A549 (cell line): Measurements from ENCODE around the gene RRP9. TPM values are rescaled to one million over a fixed set of nuclear protein-coding genes. Genes with fewer than 3 reads are reported as not detected.

ENCODE experiments used
- ATAC-seq, 2 experiments: fragments of 200-7000 bp in 1 of 2; fragments of >200 bp in 1 of 2; cut with Nextera tagmentation in 1 of 2; cut with Tn5 transposase in 1 of 2; 3 replicates each; pipeline versions ENCODE4 v1.8.0 to v1.9.1; 2018 to 2020; ENCODE audit warnings: mild to moderate bottlenecking in 1 of 2, moderate library complexity in 1 of 2
- CTCF ChIA-PET: fragments of 300-600 bp; sonication (Branson Sonifier 250); formaldehyde crosslinking; extraction: SDS; loops from one replicate; lab custom pipeline; 2021; ENCODE audit warnings: antibody characterized with exemption, inconsistent platforms; lab: Yijun Ruan, JAX
- POLR2A ChIA-PET: fragments of 350-600 bp; formaldehyde crosslinking; extraction: SDS; loops from one replicate; lab custom pipeline; 2021; ENCODE audit warnings: antibody characterized with exemption, inconsistent platforms; lab: Yijun Ruan, JAX
- DNase-seq, 2 experiments: peaks; one replicate each; pipeline versions ENCODE4 v3.0.0 to v3.0.0-alpha.2; 2011 to 2016; ENCODE audit warnings: low read depth in 1 of 2, low spot score in 1 of 2
- FAIRE-seq: peaks from 2 replicates; lab custom pipeline; 2011; peaks lifted over from hg19 to GRCh38; lab: Jason Lieb, UNC
- H3K27ac ChIP-seq, 2 experiments: fragments of >200 bp; sonication (Bioruptor Twin); formaldehyde crosslinking; 3 replicates each; pipeline ENCODE4 v1.5.1; 2016 to 2017
- H3K4me1 ChIP-seq: fragments of >200 bp; sonication (Bioruptor Twin); formaldehyde crosslinking; 3 replicates; pipeline ENCODE4 v1.6.1; 2016
- H3K4me2 ChIP-seq: fragments of >200 bp; sonication (Bioruptor Twin); formaldehyde crosslinking; 3 replicates; pipeline ENCODE4 v1.6.1; 2016
- H3K4me3 ChIP-seq: fragments of >200 bp; sonication (Bioruptor Twin); formaldehyde crosslinking; 3 replicates; pipeline ENCODE4 v1.5.1; 2016
- H3K9me3 ChIP-seq: fragments of >200 bp; sonication (Bioruptor Twin); formaldehyde crosslinking; 3 replicates; pipeline ENCODE4 v1.6.1; 2016
- BHLHE40 ChIP-seq: IDR thresholded peaks from 2 replicates; pipeline ENCODE4 v1.6.1; 2012; ENCODE audit warnings: low read depth, low read length, inconsistent platforms
- CBX2 ChIP-seq: fragments of 200-600 bp; sonication (generic); IDR thresholded peaks from 2 replicates; pipeline ENCODE4 v1.6.1; 2016; ENCODE audit warnings: low read depth, mild to moderate bottlenecking, borderline replicate concordance
- CHD4 ChIP-seq: fragments of 200-600 bp; sonication (generic); IDR thresholded peaks from 2 replicates; pipeline ENCODE4 v1.6.1; 2016; ENCODE audit warnings: antibody characterized with exemption, mild to moderate bottlenecking, borderline replicate concordance
- CTCF ChIP-seq: fragments of >200 bp; sonication (Bioruptor Twin); formaldehyde crosslinking; IDR thresholded peaks from 3 replicates; pipeline ENCODE4 v1.5.1; 2016
- ELK1 ChIP-seq: fragments of 150-350 bp; IDR thresholded peaks from 2 replicates; pipeline ENCODE4 v1.6.1; 2014; ENCODE audit warnings: low read depth, mild to moderate bottlenecking, low read length
- FOSL2 ChIP-seq, 2 experiments: fragments of 450-650 bp in 1 of 2; fragments of >200 bp in 1 of 2; sonication (Bioruptor Twin) in 1 of 2; formaldehyde crosslinking; IDR thresholded peaks; 2 replicates each; pipeline versions ENCODE4 v1.5.0 to v1.6.1; 2016 to 2020; ENCODE audit warnings: mild to moderate bottlenecking in 1 of 2, moderate library complexity in 1 of 2
- GATA3 ChIP-seq: IDR thresholded peaks from 2 replicates; pipeline ENCODE4 v1.6.1; 2012; ENCODE audit warnings: borderline replicate concordance
- HEYL ChIP-seq: fragments of 250-450 bp; sonication (Bioruptor Pico); IDR thresholded peaks from 2 replicates; pipeline ENCODE4 v1.8.0; 2021; ENCODE audit warnings: mild to moderate bottlenecking, moderate library complexity
- HOXA7 ChIP-seq: fragments of 250-450 bp; sonication (Bioruptor Pico); IDR thresholded peaks from 2 replicates; pipeline ENCODE4 v1.5.0; 2020; ENCODE audit warnings: mild to moderate bottlenecking, moderate library complexity
- HOXB5 ChIP-seq: fragments of 250-450 bp; sonication (Bioruptor Pico); IDR thresholded peaks from 2 replicates; pipeline ENCODE4 v1.5.0; 2020; ENCODE audit warnings: mild to moderate bottlenecking, moderate library complexity
- JUN ChIP-seq, 2 experiments: fragments of >200 bp; sonication (Bioruptor Twin); formaldehyde crosslinking; IDR thresholded peaks; 2 replicates in 1 of 2; 3 replicates in 1 of 2; pipeline ENCODE4 v1.6.1; 2016 to 2017
- MYC ChIP-seq: IDR thresholded peaks from 2 replicates; pipeline ENCODE4 v1.6.1; 2012; ENCODE audit warnings: mild to moderate bottlenecking, inconsistent platforms, low read length, improper control_type of control experiment, borderline replicate concordance
- NPAS2 ChIP-seq: fragments of 250-450 bp; sonication (Bioruptor Pico); IDR thresholded peaks from 2 replicates; pipeline ENCODE4 v1.8.0; 2022; ENCODE audit warnings: mild to moderate bottlenecking, moderate library complexity, borderline replicate concordance
- POLR2A ChIP-seq: IDR thresholded peaks from 2 replicates; pipeline ENCODE4 v1.6.1; 2012; ENCODE audit warnings: mild to moderate bottlenecking, low read length
- RAD21 ChIP-seq, 2 experiments: fragments of >200 bp in 1 of 2; sonication (Bioruptor Twin) in 1 of 2; formaldehyde crosslinking in 1 of 2; IDR thresholded peaks in 1 of 2; conservative IDR thresholded peaks in 1 of 2; 2 replicates in 1 of 2; 3 replicates in 1 of 2; pipeline ENCODE4 v1.6.1; 2012 to 2018; ENCODE audit warnings: inconsistent platforms in 1 of 2
- RCOR1 ChIP-seq: fragments of 150-350 bp; IDR thresholded peaks from 2 replicates; pipeline ENCODE4 v1.6.1; 2014; ENCODE audit warnings: antibody characterized with exemption, low read length, low read depth
- RNF2 ChIP-seq: fragments of 200-600 bp; sonication (generic); IDR thresholded peaks from 2 replicates; pipeline ENCODE4 v1.6.1; 2016; ENCODE audit warnings: low read depth, mild to moderate bottlenecking, antibody characterized with exemption, moderate library complexity, borderline replicate concordance
- ZFP36 ChIP-seq: fragments of 450-650 bp; IDR thresholded peaks from 2 replicates; pipeline ENCODE4 v1.6.1; 2014; ENCODE audit warnings: borderline replicate concordance; ENCODE audit not compliant: partially characterized antibody
- ZNF302 ChIP-seq: fragments of 250-450 bp; sonication (Bioruptor Pico); IDR thresholded peaks from 2 replicates; pipeline ENCODE4 v1.9.0; 2021; ENCODE audit warnings: inconsistent platforms, mild to moderate bottlenecking, moderate library complexity
- WGBS: methylation state at CpG from one replicate; pipeline ENCODE4 v1.1.6; 2017; ENCODE audit errors: missing lambda C conversion rate; 5-methylcytosine and 5-hydroxymethylcytosine counted together
- polyA plus RNA-seq, 4 experiments: library from polyadenylated mRNA; depleted of rRNA in 3 of 4; stranded (reverse); fragments of >200 nt; fragmentation: RNase III in 1 of 4; extraction: RNeasy Plus Mini Kit Qiagen cat#74134 plus additional on column Dnase treatment in 1 of 4; gene quantifications; 2 replicates in 3 of 4; 3 replicates in 1 of 4; pipeline ENCODE4 v1.2.3, GENCODE V29; 2011 to 2017
- TF ChIP-seq, protein P1 (sequence below): fragments of 250-450 bp; sonication (Bioruptor Pico); IDR thresholded peaks from 2 replicates; pipeline ENCODE4 v1.5.0; 2020; ENCODE audit warnings: low read depth, mild to moderate bottlenecking, moderate library complexity
- TF ChIP-seq, protein P2 (sequence below): fragments of 200-600 bp; sonication (generic); IDR thresholded peaks from 2 replicates; pipeline ENCODE4 v1.6.1; 2016; ENCODE audit warnings: antibody characterized with exemption, mild to moderate bottlenecking, moderate library complexity
- TF ChIP-seq, protein P3 (sequence below): fragments of >200 bp; sonication (Bioruptor Twin); formaldehyde crosslinking; IDR thresholded peaks from 3 replicates; pipeline ENCODE4 v1.6.1; 2016
- TF ChIP-seq, protein P4 (sequence below): IDR thresholded peaks from 2 replicates; pipeline ENCODE4 v1.6.1; 2012

RRP9 gene
- polyA plus RNA-seq, 2 of the 4 experiments (the other 2 are of a cell fraction): 17.0 to 34.3 TPM

GRCh38 chr3:51938780-51939425, 2.8 kb downstream of the RRP9 start:
- ChIA-PET CTCF (interaction anchor here (2.0 kb wide), 1 partner anchor 35 kb away, joined by 9 read pairs; the partner anchor contains the start of genes ABHD14A and ABHD14B), POLR2A (no interaction called here)
- 88% methylated on average over 9 of the region's 9 CpGs for WGBS
- Histone ChIP-seq H3K4me1 (peaks cover 21% of the 10 kb centered on the region), H3K9me3 (no peaks in the 10 kb centered on the region), H3K4me3 (no peak overlapping the region), H3K4me2 (no peak overlapping the region), H3K27ac (no peak overlapping the region)
- ATAC-seq (no peak), FAIRE-seq (no peak), DNase-seq (no peak)
- TF ChIP-seq CBX2 (no peak), HOXB5 (no peak), RNF2 (no peak), BHLHE40 (no peak), HOXA7 (CRISPR knock-in tag) (no peak), FOSL2 (IDR thresholded peaks at IDR 0.05) (no peak), FOSL2 (CRISPR knock-in tag; IDR thresholded peaks at IDR 0.05) (no peak), CHD4 (no peak), MYC (no peak), JUN (IDR thresholded peaks at IDR 0.05) (no peak), ZFP36 (no peak), ZNF302 (CRISPR knock-in tag) (no peak), GATA3 (no peak), POLR2A (no peak), RAD21 (conservative IDR thresholded peaks at IDR 0.05 in 1 of 2, IDR thresholded peaks at IDR 0.05 in 1 of 2) (no peak), NPAS2 (CRISPR knock-in tag) (no peak), HEYL (no peak)
- TF ChIP-seq, protein P1, sequence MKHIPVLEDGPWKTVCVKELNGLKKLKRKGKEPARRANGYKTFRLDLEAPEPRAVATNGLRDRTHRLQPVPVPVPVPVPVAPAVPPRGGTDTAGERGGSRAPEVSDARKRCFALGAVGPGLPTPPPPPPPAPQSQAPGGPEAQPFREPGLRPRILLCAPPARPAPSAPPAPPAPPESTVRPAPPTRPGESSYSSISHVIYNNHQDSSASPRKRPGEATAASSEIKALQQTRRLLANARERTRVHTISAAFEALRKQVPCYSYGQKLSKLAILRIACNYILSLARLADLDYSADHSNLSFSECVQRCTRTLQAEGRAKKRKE (CRISPR knock-in tag): no peak
- TF ChIP-seq, protein P2, sequence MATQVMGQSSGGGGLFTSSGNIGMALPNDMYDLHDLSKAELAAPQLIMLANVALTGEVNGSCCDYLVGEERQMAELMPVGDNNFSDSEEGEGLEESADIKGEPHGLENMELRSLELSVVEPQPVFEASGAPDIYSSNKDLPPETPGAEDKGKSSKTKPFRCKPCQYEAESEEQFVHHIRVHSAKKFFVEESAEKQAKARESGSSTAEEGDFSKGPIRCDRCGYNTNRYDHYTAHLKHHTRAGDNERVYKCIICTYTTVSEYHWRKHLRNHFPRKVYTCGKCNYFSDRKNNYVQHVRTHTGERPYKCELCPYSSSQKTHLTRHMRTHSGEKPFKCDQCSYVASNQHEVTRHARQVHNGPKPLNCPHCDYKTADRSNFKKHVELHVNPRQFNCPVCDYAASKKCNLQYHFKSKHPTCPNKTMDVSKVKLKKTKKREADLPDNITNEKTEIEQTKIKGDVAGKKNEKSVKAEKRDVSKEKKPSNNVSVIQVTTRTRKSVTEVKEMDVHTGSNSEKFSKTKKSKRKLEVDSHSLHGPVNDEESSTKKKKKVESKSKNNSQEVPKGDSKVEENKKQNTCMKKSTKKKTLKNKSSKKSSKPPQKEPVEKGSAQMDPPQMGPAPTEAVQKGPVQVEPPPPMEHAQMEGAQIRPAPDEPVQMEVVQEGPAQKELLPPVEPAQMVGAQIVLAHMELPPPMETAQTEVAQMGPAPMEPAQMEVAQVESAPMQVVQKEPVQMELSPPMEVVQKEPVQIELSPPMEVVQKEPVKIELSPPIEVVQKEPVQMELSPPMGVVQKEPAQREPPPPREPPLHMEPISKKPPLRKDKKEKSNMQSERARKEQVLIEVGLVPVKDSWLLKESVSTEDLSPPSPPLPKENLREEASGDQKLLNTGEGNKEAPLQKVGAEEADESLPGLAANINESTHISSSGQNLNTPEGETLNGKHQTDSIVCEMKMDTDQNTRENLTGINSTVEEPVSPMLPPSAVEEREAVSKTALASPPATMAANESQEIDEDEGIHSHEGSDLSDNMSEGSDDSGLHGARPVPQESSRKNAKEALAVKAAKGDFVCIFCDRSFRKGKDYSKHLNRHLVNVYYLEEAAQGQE: no peak

- Histone ChIP-seq H3K4me3 (no peak overlapping the region), H3K4me2 (no peak overlapping the region), H3K9me3 (no peaks in the 10 kb centered on the region), H3K4me1 (peaks cover 14% of the 10 kb centered on the region), H3K27ac (no peak overlapping the region)
- ATAC-seq (no peak), FAIRE-seq (no peak)
- CTCF ChIA-PET: interaction anchor here (0.5 to 2.0 kb wide), 3 partner anchors 36 to 185 kb away, joined by 3 to 9 read pairs (median 3); partner anchors contain the start of genes ABHD14A and ABHD14B
- WGBS: 82% methylated on average over 9 of the region's 13 CpGs
- TF ChIP-seq BHLHE40: no peak
- TF ChIP-seq, protein P3, sequence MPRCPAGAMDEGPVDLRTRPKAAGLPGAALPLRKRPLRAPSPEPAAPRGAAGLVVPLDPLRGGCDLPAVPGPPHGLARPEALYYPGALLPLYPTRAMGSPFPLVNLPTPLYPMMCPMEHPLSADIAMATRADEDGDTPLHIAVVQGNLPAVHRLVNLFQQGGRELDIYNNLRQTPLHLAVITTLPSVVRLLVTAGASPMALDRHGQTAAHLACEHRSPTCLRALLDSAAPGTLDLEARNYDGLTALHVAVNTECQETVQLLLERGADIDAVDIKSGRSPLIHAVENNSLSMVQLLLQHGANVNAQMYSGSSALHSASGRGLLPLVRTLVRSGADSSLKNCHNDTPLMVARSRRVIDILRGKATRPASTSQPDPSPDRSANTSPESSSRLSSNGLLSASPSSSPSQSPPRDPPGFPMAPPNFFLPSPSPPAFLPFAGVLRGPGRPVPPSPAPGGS: no peak
- TF ChIP-seq HEYL: no peak
- TF ChIP-seq ELK1: no peak
- TF ChIP-seq CTCF: no peak
- TF ChIP-seq, protein P4, sequence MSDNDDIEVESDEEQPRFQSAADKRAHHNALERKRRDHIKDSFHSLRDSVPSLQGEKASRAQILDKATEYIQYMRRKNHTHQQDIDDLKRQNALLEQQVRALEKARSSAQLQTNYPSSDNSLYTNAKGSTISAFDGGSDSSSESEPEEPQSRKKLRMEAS: no peak
- no peak for TF ChIP-seq HOXB5
- TF ChIP-seq FOSL2 (IDR thresholded peaks at IDR 0.05): no peak
- TF ChIP-seq FOSL2 (CRISPR knock-in tag; IDR thresholded peaks at IDR 0.05): no peak
- TF ChIP-seq ZFP36: no peak
- no peak for TF ChIP-seq RNF2
- no peak for TF ChIP-seq RCOR1
- TF ChIP-seq, all 56 proteins: peak for 0
- POLR2A ChIA-PET: no interaction called here
- DNase-seq: no peak
These were observed 3.9 kb downstream of the RRP9 start for GRCh38 chr3:51937611-51938450.
